Measurements from ENCODE around the gene NEU1. TPM values are rescaled to one million over a fixed set of nuclear protein-coding genes. Genes with fewer than 3 reads are reported as not detected.

The NEU1 gene
- total and polyA plus RNA-seq, 7 donors, result 15.0 to 43.2 (median 33.5) TPM

GRCh38 chr6:31901415-31901952 lies 38.9 kb upstream of the NEU1 start:
- Histone ChIP-seq H3K4me3 (peak overlapping the region; percentile 37 to 81 (median 71)), H3K9me3 (no peaks in the 10 kb centered on the region), H3K27me3 (no peaks in the 10 kb centered on the region), H3K27ac (peak overlapping the region; percentile 84 to 93 (median 90)), H3K36me3 (no peaks in the 10 kb centered on the region), H3K4me1 (peaks cover 3 to 50% (median 44%) of the 10 kb centered on the region in 4 donors)
- TF ChIP-seq CTCF (IDR thresholded peaks at IDR 0.05) (no peak), EP300 (IDR thresholded peaks at IDR 0.05) (no peak), POLR2AphosphoS5 (IDR thresholded peaks at IDR 0.05) (no peak), POLR2A (IDR thresholded peaks at IDR 0.05) (no peak)
- peak; percentile 86 for DNase-seq
- WGBS, 2 donors, result 1 to 2% methylated on average over 45 of the region's 45 CpGs
- intact Hi-C loops (cut with DNase I), result loop anchor here (10.0 kb wide), 1 partner anchor 223 kb away; the partner anchor contains the start of gene ATF6B

GRCh38 chr6:31900917-31901414 lies 38.3 kb upstream of the NEU1 start:
- H3K27ac ChIP-seq, result peak overlapping the region; percentile 84 to 93 (median 90)
- H3K36me3 ChIP-seq, result no peaks in the 10 kb centered on the region
- DNase-seq, result no peak
- 20 to 62% methylated on average over 29 of the region's 29 CpGs for WGBS, 2 donors
- intact Hi-C loops (cut with DNase I), result loop anchor here (10.0 kb wide), 1 partner anchor 224 kb away; the partner anchor contains the start of gene ATF6B
- no peaks in the 10 kb centered on the region for H3K9me3 ChIP-seq
- no peaks in the 10 kb centered on the region for H3K27me3 ChIP-seq
- H3K4me3 ChIP-seq, result peak overlapping the region; percentile 37 to 81 (median 71)
- H3K4me1 ChIP-seq, result peaks cover 3 to 54% (median 49%) of the 10 kb centered on the region in 4 donors
- no peak for TF ChIP-seq EP300 (IDR thresholded peaks at IDR 0.05)
- TF ChIP-seq POLR2AphosphoS5 (IDR thresholded peaks at IDR 0.05), result no peak
- TF ChIP-seq POLR2A (IDR thresholded peaks at IDR 0.05), result no peak
- no peak for TF ChIP-seq CTCF (IDR thresholded peaks at IDR 0.05)

- peaks cover 3 to 54% (median 49%) of the 10 kb centered on the region in 4 donors for H3K4me1 ChIP-seq
- no peaks in the 10 kb centered on the region for H3K27me3 ChIP-seq
- peak overlapping the region in 3 of 4 donors; percentile 84 to 93 (median 91) for H3K27ac ChIP-seq
- no peaks in the 10 kb centered on the region for H3K9me3 ChIP-seq
- no peak for DNase-seq
- H3K4me3 ChIP-seq, result no peak overlapping the region
- intact Hi-C loops (cut with DNase I), result loop anchor here (10.0 kb wide), 1 partner anchor 225 kb away; the partner anchor contains the start of gene ATF6B
- no peak for TF ChIP-seq CTCF (IDR thresholded peaks at IDR 0.05)
- TF ChIP-seq POLR2A (IDR thresholded peaks at IDR 0.05), result no peak
- no peak for TF ChIP-seq EP300 (IDR thresholded peaks at IDR 0.05)
- no peak for TF ChIP-seq POLR2AphosphoS5 (IDR thresholded peaks at IDR 0.05)
- WGBS, 2 donors, result 85 to 87% methylated on average over 49 of the region's 49 CpGs
- peaks cover 0 to 6% (median under 1%) of the 10 kb centered on the region in 4 donors for H3K36me3 ChIP-seq
Measured at GRCh38 chr6:31899882-31900722, 37.5 kb upstream of the NEU1 start.

GRCh38 chr6:31899215-31899614 lies 36.6 kb upstream of the NEU1 start:
- 76 to 77% methylated on average over 5 of the region's 5 CpGs for WGBS, 2 donors
- Histone ChIP-seq H3K4me1 (peaks cover 3 to 53% (median 49%) of the 10 kb centered on the region in 4 donors), H3K27me3 (no peaks in the 10 kb centered on the region), H3K4me3 (no peak overlapping the region), H3K27ac (peak overlapping the region in 2 of 4 donors; percentile 89 to 91), H3K9me3 (no peaks in the 10 kb centered on the region), H3K36me3 (peaks cover 0 to 15% (median 4%) of the 10 kb centered on the region in 4 donors)
- TF ChIP-seq EP300 (IDR thresholded peaks at IDR 0.05) (no peak), POLR2AphosphoS5 (IDR thresholded peaks at IDR 0.05) (no peak), POLR2A (IDR thresholded peaks at IDR 0.05) (no peak), CTCF (IDR thresholded peaks at IDR 0.05) (no peak)
- DNase-seq, result no peak
- intact Hi-C loops (cut with DNase I), result no loop called here
